Glomerular endothelial cell (primary cell): ENCODE results near the gene ERF. TPM values are rescaled to one million over a fixed set of nuclear protein-coding genes. Genes with fewer than 3 reads are reported as not detected.

Experiments
- DNase-seq: peaks from one replicate; pipeline ENCODE4 v3.0.0-alpha.2; 2011; ENCODE audit warnings: low read depth, low spot score; ENCODE audit errors: extremely low read depth
- total RNA-seq: library from RNA; depleted of rRNA; stranded (reverse); fragments of >200 nt; gene quantifications from 2 replicates; pipeline ENCODE4 v1.2.3, GENCODE V29; 2015

The ERF gene
- total RNA-seq, 1 donor from 2014 or later: 56.6 TPM

DNA sequence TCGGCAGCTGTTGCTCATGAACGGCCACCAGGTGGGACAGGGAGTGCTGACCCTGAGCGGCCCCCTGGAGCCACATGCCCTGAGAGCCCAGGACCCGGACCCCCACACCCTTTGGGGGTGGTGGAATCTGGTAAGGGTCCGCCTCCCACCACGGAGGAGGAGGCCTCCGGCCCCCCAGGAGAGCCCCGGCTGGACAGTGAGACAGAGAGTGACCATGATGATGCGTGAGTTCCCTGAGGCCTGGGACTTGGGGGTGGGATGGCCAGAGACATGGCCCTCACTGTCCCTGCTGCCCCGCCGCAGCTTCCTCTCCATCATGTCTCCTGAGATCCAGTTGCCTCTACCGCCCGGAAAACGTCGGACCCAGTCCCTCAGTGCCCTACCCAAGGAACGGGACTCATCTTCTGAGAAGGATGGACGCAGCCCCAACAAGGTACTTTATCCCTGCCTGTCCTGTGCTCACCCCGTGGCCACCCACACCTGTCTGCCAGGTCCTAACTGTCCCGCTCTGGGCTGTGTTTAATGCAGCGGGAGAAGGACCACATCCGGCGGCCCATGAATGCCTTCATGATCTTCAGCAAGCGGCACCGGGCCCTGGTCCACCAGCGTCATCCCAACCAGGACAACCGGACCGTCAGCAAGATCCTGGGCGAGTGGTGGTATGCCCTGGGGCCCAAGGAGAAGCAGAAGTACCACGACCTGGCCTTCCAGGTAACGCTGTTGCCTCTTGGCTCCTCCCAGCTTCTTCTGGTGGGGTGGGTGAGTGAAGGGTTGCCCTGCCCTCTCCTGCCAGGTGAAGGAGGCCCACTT is 32.3 kb upstream of the ERF start:
- no peak for DNase-seq

DNA sequence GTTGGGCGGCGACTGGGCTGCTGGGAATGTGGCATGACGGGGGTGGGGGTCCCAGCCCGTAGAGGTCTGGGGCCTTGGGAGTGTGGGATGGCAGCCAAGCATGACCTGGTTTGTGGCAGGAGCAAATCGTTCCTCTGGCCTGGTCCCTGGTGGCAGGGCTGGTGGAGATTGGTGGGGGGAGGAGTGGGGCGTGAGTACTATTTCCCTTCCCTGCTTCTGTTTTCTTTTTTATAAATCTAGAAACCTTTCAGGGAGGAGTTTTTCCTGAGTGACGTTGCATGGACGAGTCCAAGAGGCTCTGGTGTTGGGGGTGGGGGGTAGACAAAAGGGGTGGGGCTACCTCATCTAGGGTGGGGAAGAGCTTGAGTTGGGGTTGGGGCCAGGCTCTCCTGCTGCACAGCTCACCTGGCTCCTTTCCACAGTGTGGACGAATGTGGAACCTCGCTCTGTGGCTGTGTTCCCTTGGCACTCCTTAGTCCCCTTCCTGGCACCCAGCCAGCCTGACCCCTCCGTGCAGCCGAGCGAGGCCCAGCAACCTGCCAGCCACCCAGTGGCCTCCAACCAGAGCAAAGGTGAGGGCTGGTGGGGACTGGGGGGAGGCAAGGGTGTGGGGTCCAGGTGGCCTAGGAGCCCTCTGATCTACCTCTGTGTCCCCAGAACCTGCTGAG is 31.6 kb upstream of the ERF start:
- no peak for DNase-seq

DNA sequence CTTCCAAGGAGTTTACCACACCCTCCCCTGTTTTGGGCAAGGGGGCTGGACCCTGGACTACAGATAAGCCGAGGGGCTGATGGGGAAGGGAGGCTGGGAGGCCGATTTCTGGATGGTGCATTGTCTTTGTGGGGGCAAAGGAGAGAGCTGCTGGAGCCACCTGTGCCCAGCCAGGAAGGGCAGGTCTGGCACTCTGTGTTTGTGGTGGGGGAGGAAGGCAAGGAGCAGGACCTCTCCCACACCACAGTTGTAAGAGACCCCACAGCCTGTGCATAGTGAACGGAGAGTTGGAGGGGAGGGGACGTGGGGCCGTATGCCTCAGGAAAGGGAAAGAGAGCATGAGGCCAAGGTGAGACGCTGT is 31.0 kb upstream of the ERF start:
- DNase-seq: no peak

DNA sequence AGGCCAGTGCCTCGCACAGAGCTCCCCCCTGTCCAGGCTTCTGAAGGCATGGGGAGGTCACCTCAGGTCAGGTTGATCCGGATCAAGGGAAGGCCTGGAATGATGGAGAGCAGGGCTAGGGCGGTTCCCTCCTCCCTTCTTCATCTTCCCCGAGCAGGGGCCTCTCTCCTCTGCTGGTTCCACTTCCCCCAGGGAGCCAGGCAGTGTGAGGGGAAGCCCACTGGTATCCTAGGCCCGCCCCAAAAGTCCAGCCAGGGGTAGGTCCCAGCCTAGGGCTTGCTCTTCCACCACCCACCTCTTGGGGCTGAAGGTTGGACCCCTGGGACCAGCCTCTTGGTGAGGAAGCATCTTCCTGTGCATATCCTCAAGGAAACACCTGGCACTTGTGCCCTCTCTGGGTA is 30.6 kb upstream of the ERF start:
- DNase-seq: no peak

DNA sequence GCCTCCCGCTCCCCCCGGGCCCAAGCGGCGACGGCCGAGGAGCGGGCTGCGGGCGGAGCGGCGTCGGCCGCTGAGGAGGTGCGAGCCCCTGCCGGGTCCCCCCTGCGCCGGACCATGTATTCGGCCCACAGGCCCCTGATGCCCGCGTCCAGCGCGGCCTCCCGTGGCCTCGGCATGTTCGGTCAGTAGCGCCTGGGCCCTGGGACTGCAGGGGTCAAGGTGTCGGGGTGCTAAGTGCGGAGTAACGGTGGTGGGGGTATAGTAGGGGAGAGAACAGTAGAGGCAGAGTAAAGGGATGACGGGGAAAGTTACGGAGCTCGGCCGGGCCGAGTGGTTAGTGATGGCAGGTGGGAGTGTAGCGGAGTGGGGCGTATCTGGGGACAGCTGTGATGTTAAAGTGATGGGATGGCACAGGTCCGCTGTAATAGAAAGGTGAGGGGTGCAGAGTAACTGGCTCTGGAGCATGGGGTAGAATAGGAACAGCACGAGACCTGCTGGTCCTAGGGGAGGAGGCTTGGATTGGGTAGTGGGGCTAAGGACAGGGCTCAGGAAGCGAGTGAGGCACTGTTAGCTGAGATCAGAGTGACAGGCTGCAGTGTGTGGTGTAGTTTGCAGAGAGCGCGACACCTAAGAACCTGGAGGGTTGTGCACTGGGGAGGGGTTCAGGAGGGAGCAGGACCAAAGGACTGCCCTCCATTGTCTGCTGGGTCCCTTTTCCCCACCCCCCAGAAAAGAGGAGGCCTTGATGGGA is 29.8 kb upstream of the ERF start:
- DNase-seq: no peak

DNA sequence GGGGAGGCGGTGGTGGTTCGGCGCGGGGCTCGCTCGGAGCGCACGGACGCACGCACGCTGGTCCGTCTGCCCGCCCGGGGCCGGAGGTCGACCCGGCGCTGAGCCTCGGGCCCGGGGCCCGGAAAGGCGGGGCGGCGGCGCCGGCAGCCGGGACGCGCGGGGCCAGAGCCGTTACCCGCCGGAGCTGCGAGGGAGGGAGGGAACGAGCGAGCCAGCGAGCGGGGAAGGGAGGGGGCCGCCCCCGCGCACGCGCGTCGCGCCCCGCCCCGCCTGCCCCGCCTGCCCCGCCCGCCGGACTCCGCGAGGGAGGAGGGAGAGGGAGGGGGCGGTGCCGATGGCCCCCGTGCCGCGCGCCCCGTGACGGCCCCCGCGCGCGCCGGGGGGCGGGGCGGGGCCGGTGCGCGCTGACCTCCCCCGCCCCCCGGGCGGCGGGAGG is 29.2 kb upstream of the ERF start:
- DNase-seq: no peak

DNA sequence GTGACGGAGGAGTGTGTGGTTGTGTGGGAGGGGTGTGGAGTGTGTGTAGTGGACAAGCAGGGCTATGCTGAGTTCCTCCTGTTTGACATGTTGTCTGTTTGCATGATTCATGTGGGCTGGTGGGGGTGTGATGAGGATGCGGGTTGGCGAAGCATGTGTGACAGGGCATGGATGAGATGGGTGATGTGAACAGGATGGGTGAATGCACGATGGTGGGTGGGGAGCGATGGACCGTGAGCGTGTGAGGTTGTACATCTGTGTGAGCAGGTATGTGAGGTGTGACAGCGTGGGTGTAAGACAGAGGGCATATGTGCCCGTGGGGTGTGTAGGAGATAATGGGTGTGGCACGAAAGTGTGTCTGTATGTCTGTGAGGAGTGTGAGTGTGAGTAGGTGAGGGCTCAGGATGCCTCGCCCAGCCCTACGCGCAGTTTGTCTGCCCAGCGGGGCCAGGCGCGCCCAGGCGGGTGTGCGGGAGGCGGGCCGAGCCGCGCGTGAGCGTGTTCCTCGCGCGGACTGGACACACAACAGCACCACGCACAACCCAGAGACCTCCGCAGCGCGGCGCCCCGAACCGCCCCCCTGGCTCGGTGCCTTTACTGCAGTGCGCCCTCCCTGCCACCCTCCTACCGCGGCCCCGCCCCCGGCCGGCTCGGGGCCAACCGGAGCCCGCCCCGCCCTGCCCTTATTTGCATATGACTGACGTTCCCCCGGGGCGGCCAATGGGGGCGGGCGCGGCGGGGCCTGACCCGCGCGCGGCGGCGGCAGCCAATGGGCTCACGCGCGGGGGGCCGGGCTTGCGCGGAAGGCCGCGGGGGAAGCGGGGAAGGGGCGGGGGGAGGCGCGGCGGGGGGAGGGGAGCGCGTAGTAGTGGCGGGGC is 28.5 kb upstream of the ERF start:
- DNase-seq: no peak

DNA sequence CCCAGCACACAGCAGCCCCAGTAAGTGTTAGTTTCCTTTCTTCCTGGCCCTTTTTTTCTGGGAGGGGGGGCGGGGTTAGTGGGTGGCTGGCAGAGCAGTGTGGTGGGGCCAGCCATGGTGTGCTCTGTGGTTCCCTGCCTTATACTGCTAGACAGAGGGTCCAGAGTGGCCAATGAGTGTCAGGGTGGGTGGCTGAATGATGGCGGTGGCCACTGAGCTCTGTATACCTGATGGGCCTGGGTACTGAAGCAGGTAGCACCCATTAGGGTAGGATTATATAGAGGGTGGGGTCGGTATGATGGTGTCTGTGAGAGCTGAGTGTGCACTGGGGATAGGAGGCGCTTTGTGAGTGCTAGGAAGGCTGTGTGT is 27.9 kb upstream of the ERF start:
- no peak for DNase-seq

DNA sequence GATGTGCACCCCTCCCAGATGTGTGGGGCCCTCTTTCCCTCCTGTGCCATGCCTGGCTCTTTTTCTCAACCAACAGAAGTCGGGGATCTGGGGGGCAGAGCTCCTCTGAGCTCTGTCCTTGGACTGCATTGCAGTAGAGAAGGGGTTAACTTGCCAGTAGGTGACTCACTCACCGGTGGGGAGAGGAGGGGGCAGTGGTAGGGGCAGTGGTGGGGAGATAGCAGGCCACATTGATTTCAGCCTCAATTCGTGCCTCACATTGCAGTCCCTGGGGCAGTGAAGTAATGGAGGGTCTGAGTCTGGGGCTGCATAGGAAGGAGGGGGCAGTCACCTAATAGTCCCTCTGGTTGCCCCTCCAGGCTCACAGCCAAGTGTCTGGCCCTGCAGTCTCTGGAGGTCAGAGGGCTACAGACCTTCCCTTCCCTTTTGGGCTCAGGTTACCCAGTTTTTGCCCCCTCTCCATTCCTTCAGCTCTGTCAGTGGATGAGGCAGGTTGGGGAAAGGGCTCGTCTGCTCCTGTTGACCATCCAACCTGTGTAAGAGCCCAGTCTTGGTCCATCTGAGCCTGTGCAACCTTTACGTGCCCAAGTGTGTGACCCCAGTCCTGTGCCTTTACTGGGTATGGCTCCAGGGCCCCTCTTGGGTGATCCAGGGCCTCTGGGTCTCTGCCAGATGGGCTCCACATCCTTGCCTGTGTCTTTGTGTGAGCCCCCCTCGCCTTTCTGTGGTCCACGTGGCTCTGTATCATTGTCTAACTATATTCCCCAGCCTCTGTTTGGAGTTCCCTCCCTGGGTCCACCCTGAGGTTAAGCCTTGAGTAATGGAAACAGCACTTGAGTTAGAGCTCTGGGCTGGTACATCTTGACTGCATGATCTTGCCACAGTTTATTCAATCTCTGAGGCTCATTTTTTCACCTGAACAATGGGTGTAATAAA is 27.2 kb upstream of the ERF start:
- DNase-seq: no peak

DNA sequence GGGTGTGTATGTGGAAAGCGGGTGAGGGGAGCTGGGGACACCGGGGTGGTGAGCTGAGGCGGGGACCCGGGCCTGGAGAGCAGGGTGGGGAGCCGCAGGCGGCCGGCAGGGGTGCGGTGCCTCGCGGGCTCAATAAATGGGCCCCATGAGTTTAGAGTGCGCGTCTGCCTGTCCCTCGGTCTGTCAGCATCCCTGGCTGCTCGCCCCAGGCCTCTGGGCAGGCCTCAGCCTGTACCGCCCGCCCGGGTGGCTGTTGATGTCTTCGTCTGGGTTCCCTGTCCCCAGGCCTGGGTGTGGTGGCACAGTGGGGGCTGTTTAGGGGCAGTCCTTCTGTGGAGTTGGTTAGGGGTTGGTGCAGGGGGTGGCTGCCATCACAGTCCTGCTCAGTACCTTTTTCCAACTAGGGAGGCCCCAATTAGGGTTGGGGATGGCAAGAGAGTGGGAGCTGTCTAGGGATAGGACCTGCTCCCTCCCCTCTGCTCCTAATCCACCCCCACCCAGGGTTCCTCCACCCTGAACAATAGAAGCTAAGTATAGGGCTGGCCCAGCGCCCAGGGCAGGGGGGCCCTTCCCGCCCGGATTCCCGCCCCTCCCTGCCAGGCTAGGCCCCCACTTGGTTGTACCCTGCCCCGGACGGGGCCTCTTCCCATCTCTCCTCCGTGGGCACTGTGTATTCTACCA is 26.4 kb upstream of the ERF start:
- no peak for DNase-seq

DNA sequence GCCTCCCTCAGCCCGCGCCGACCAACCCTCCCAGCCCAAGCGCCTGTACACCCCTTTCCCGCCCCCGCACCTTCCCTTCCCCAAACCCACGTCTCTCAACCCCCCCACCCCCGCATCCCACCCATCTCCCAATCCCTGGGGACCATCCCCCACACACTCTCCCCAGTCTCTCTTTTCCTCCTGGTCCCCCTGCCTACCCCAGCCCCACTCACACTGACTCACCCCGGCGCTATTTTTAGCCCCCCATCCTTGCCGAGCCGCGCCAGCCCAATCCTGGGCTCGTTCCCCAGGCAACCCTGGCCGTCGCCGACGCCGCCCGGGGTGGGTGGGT is 25.9 kb upstream of the ERF start:
- no peak for DNase-seq

DNA sequence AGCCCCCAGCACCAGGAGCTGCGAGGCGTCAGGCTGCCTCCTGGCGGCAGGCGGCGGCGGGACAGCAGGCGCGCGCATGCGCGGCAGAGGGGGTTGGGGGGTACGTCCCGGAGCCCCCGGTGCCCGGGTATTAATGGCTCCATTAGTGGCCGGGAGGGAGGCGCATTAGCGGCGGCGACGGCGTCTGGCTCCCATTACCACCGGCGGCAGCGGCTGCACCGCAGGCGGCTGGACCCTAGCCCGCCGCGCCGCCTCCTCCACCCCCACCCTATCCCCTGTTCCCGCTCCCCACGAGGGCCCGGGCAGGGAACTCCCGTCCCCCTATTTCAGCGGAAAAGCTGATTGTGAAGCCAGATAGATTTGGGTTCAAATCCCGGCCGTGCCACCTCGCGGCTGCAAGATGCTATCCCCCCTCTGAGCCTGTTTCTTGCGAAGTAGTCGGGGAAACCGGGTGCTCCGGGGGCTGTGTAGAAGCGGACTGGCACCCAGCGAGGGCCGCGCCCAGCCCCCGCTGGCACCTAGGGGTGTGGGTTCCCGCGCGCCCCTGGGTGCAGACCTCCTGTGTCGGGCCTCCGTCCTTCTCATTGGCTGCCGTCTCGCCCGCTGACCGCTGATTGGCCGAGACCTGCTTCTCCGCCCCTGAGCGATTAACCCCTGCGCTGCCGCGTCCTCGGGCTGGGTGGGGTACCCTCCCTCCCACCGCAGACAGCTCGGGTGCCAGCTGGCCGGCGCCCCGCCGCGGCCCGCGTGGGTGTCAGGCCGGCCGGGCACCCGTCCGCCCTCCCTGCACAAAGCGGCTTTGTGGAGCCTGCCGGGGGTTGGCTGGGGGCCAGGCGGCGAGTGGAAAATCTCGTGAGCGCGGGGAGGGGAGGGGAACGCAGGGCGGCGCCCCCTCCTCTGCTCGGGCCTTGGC is 25.2 kb upstream of the ERF start:
- DNase-seq: no peak

DNA sequence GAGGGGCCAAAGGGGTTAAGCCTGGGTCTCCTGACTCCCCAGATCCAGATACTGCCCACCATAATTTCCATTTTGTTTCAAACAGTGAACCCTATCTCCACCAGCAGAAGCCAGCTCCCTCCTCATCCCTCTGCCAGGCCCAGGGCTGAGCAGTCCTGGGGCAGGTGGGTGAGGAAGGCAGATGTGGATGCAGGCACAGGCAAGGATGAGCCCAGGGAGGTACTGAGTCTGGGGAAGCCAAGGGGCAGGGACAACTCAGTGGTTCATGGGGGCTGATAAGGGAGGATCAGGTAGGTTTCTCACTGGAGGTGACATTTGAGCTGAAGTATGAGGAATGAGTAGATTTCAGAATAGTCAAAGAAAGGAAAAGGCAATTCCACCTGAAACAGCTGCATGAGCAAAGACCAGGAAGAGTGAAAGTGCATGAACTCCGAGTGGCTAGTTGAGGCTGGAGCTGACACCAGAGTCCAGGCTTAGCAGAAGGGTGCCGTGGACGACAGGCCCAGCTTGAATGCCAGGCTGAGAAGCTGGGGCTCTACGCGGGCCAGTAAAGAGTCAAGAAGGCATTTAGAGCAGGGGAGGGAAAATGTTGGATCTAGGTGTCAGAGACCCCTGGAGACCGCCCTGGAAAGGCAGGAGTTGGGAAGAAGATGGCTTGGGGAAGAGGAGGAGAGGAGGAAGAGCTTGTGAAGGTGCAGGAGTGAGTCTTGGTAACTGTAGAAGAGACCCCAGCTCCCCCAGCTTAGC is 24.4 kb upstream of the ERF start:
- no peak for DNase-seq

DNA sequence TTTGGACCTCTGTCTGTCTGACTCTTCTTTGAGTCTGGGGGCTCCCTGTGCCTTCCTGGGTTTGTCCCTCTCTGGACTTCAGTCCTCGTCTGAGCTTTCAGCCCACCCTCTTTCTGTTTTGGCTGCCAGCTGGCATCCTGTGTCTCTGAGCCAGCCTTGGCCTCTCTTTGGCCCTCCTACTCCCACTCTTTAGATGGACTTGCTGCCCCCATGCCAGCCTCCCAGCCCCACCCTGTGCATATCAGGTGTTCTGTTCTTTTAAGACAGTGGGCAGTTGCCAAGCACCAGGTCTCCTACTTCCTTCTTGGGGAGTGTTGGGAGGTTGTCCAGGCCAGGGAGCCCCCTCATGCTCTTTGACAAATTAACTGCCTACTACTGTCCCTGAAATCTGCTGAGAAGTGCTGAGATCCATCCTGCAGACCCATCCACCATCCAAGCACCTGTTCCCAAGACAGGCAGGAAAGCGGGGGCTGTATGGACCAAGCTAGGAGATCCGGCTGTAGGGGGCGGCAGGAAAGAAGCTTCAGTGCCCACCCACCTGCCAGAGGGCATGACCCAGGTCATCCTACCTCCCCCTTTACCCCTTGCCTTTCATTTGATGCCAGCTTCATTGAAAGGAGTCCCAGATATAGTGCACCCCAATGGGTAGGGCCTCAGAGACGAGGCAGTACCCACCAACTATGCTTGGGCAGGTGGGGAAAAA is 23.7 kb upstream of the ERF start:
- DNase-seq: no peak

DNA sequence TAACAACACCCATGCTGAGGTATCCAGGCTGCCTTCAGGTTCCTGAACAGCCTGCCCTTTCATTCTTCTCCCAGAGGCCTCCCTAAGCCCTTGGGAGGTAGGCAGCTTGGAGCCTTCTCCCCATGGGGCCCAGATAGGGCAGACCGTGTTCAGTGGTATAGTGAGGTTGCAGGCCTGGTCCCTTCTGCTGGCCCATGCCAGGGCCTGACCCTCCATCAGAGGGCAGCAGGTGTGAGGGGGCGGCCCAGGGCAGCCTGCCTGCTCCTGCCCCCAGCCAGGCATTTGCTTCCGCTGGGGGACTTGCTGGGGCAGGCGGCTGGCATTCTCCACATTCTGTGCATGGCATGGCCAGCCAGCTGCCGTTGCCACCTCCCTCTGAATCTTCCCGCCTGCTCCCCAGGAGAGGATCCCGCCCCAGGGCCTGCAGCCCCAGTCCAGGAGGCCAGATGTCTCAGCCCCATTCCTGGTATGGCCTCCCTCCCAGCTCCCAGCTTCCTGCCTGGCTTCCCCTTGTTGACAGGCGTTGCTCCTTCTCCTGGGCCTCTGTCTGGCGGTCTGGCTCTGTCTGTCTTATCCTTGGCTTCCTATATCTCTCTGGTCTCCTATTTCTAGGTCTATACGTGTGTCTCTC is 23.0 kb upstream of the ERF start:
- DNase-seq: no peak

DNA sequence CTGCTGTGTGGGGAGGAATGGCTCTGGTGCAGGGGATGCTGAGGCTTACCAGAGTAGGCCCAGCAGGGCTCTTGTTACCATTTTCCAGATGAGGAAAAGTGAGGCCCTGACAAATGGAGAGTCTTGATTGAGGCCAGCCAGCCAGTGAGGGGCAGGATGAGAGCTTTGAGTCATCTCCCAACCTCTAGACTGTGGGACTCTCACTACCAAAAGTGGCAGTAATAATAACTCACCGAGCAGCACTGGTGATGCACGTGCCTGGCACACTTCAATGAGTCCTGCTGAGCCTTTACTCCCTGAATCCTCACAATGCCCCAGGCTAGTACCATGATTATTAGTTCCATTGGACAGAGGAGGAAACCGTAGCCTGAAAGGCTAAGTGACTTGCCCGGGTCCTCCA is 21.9 kb upstream of the ERF start:
- DNase-seq: no peak

DNA sequence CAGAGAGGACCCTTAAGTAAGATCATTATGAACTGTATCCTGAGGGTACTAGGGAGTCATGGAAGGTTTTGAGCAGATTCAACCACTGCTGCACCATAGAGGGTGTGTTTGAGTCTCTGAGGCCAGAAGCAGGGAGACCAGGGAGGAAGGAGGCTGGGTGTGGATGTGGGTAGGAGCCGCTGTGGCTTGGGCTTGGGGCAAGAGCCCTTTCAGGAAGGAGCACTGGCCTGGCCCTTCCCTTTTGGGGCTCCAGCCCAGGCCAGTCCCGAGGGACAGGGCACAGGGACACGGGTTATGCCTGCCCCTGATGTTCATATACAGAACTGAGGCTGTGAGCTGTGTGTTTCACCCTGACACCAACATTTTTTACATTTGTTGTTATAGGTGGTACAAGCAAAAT is 21.4 kb upstream of the ERF start:
- DNase-seq: no peak
